ENCODE results near the gene ATIC.
"Not testable (repeated sequence)": the region's sequence is repeated elsewhere in the genome, so short reads cannot be mapped to it uniquely, and the experiment has no call there.

DNA sequence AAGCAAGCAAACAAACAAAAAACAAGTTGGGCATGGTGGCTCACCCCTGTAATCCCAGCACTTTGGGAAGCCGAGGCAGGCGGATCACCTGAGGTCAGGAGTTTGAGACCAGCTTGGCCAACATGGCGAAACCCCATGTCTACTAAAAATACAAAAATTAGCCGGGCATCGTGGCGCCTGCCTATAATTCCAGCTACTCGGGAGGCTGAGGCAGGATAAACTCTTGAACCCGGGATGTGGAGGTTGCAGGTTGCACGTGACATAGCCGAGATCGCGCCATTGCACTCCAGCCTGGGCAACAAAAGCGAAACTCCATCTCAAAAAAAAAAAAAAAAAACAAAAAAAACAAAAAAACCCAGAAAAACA is 617 bp upstream of the ATIC start:
- TF ChIP-seq, protein P1, sequence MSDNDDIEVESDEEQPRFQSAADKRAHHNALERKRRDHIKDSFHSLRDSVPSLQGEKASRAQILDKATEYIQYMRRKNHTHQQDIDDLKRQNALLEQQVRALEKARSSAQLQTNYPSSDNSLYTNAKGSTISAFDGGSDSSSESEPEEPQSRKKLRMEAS (CRISPR knock-in tag; IDR thresholded peaks at IDR 0.05) = not testable (repeated sequence)
- TF ChIP-seq SOX15, ZNF121 (CRISPR knock-in tag; IDR thresholded peaks at IDR 0.05): not testable (repeated sequence)
- TF ChIP-seq, protein P2, sequence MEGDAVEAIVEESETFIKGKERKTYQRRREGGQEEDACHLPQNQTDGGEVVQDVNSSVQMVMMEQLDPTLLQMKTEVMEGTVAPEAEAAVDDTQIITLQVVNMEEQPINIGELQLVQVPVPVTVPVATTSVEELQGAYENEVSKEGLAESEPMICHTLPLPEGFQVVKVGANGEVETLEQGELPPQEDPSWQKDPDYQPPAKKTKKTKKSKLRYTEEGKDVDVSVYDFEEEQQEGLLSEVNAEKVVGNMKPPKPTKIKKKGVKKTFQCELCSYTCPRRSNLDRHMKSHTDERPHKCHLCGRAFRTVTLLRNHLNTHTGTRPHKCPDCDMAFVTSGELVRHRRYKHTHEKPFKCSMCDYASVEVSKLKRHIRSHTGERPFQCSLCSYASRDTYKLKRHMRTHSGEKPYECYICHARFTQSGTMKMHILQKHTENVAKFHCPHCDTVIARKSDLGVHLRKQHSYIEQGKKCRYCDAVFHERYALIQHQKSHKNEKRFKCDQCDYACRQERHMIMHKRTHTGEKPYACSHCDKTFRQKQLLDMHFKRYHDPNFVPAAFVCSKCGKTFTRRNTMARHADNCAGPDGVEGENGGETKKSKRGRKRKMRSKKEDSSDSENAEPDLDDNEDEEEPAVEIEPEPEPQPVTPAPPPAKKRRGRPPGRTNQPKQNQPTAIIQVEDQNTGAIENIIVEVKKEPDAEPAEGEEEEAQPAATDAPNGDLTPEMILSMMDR (IDR thresholded peaks at IDR 0.05) = not testable (repeated sequence)
- TF ChIP-seq, protein P3, sequence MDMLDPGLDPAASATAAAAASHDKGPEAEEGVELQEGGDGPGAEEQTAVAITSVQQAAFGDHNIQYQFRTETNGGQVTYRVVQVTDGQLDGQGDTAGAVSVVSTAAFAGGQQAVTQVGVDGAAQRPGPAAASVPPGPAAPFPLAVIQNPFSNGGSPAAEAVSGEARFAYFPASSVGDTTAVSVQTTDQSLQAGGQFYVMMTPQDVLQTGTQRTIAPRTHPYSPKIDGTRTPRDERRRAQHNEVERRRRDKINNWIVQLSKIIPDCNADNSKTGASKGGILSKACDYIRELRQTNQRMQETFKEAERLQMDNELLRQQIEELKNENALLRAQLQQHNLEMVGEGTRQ (CRISPR knock-in tag; IDR thresholded peaks at IDR 0.05) = not testable (repeated sequence)
